OCI-LY3 (cell line): ENCODE data around the gene RAD50.
"Not testable (repeated sequence)": the region's sequence is repeated elsewhere in the genome, so short reads cannot be mapped to it uniquely, and the experiment has no call there.

Source experiments
- CTCF ChIP-seq: fragments of 200-600, 300-600 bp; sonication (generic); IDR thresholded peaks from 2 replicates; pipeline ENCODE4 v1.5.1; 2014; ENCODE audit warnings: antibody characterized with exemption, low read length, low read depth
- EZH2phosphoT487 ChIP-seq: fragments of 200-600 bp; shearing (Covaris generic); IDR thresholded peaks from 2 replicates; pipeline ENCODE4 v1.6.1; 2018; ENCODE audit warnings: antibody characterized with exemption, mixed run types, low read depth

GRCh38 chr5:132691755-132692631 lies 135.2 kb downstream of the RAD50 start:
- not testable (repeated sequence) for TF ChIP-seq CTCF, EZH2phosphoT487
